NOMO-1 (cell line): Measurements from ENCODE around the gene KIAA0232.
"Not testable (repeated sequence)": the region's sequence is repeated elsewhere in the genome, so short reads cannot be mapped to it uniquely, and the experiment has no call there.

ENCODE experiments used
- DNase-seq, 2 experiments: peaks; one replicate each; lab custom pipeline; 2025; ENCODE audit not compliant: unreplicated experiment in 2 of 2; lab: John Stamatoyannopoulos, UW

KIAA0232 gene

GRCh38 chr4:6775746-6776145, 6.8 kb upstream of the KIAA0232 start:
- no peak for DNase-seq

- no peak for DNase-seq
These were observed 5.4 kb upstream of the KIAA0232 start for GRCh38 chr4:6776920-6777635.

- peak; percentile 63 to 71 for DNase-seq
These were observed 4.8 kb upstream of the KIAA0232 start for GRCh38 chr4:6777636-6778281.

- DNase-seq, result no peak
These were observed 4.1 kb upstream of the KIAA0232 start for GRCh38 chr4:6778435-6778834.

- DNase-seq, result peak in 1 of 2 experiments; percentile 36
These were observed 2.6 kb upstream of the KIAA0232 start for GRCh38 chr4:6779667-6780565.

GRCh38 chr4:6781113-6781512, 1.4 kb upstream of the KIAA0232 start:
- DNase-seq, result no peak

GRCh38 chr4:6781561-6781960, 966 bp upstream of the KIAA0232 start:
- DNase-seq, result no peak

- DNase-seq, result no peak
These were observed 251 bp downstream of the KIAA0232 start for GRCh38 chr4:6782846-6783110.

GRCh38 chr4:6783111-6783981, 819 bp downstream of the KIAA0232 start:
- peak; percentile 81 to 92 for DNase-seq

GRCh38 chr4:6785572-6785925, 3.0 kb downstream of the KIAA0232 start:
- DNase-seq, result no peak

- peak; percentile 74 to 85 for DNase-seq
These were observed 5.6 kb downstream of the KIAA0232 start for GRCh38 chr4:6788123-6788522.

- not testable (repeated sequence) for DNase-seq
These were observed 8.7 kb downstream of the KIAA0232 start for GRCh38 chr4:6791245-6791644.

GRCh38 chr4:6791796-6792195, 9.3 kb downstream of the KIAA0232 start:
- DNase-seq, result not testable (repeated sequence)

- no peak for DNase-seq
These were observed 11.7 kb downstream of the KIAA0232 start for GRCh38 chr4:6794189-6794588.

- DNase-seq, result no peak
These were observed 13.3 kb downstream of the KIAA0232 start for GRCh38 chr4:6795821-6796220.

GRCh38 chr4:6797368-6797767, 14.8 kb downstream of the KIAA0232 start:
- DNase-seq, result not testable (repeated sequence)

GRCh38 chr4:6799091-6799490, 16.6 kb downstream of the KIAA0232 start:
- no peak for DNase-seq

- DNase-seq, result no peak
These were observed 19.5 kb downstream of the KIAA0232 start for GRCh38 chr4:6802025-6802424.

- DNase-seq, result no peak
These were observed 20.1 kb downstream of the KIAA0232 start for GRCh38 chr4:6802626-6803025.

GRCh38 chr4:6803246-6803645, 20.7 kb downstream of the KIAA0232 start:
- DNase-seq, result no peak
